HCT116 (cell line): ENCODE results near the gene MALRD1. TPM values are rescaled to one million over a fixed set of nuclear protein-coding genes. Genes with fewer than 3 reads are reported as not detected.

Experiments
- ATAC-seq: fragments of 200-7000 bp; cut with Tn5 transposase; 2 replicates; pipeline ENCODE4 v1.9.1; 2020; ENCODE audit warnings: mild to moderate bottlenecking, moderate library complexity
- BruUV-seq: library from RNA; stranded (reverse); fragments of 400-500 nt; replicated peaks from 2 replicates; lab custom pipeline; 2021; lab: Mats Ljungman, UMichigan
- CTCF ChIA-PET: fragments of 300-600 bp; sonication (Branson Sonifier 250); formaldehyde crosslinking; loops from one replicate; lab custom pipeline; 2021; ENCODE audit warnings: antibody characterized with exemption; lab: Charles Lee
- POLR2A ChIA-PET: fragments of 300-600, 350-600 bp; sonication (Branson Sonifier 250); formaldehyde crosslinking; loops from one replicate; lab custom pipeline; 2021; ENCODE audit warnings: antibody characterized with exemption; lab: Charles Lee
- RAD21 ChIA-PET, 2 experiments: fragments of 300-600 bp; sonication (Branson Sonifier 250); formaldehyde crosslinking; loops; one replicate each; lab custom pipeline; 2023; ENCODE audit warnings: low total read pairs in 2 of 2; ENCODE audit not compliant: uncharacterized antibody in 2 of 2, unreplicated experiment in 2 of 2, low non-redundant PET in 1 of 2; lab: Charles Lee
- DNase-seq: peaks from one replicate; pipeline ENCODE4 v3.0.0-alpha.2; 2010; ENCODE audit warnings: low read depth, low spot score
- H2AFZ ChIP-seq: fragments of 200-600 bp; shearing (Covaris generic), sonication (generic); 2 replicates; pipeline ENCODE4 v1.6.1; 2017; ENCODE audit warnings: low read depth, mixed run types, mixed read lengths, antibody characterized with exemption, low read length; ENCODE audit not compliant: poor library complexity, severe bottlenecking
- H3K27ac ChIP-seq: 2 replicates; pipeline ENCODE4 v1.5.1; 2012; ENCODE audit warnings: low read depth, low read length
- H3K27me3 ChIP-seq: fragments of 200-600 bp; sonication (generic); 2 replicates; pipeline ENCODE4 v1.6.1; 2016; ENCODE audit warnings: mixed run types, low read length, mixed read lengths; ENCODE audit not compliant: insufficient read depth
- H3K36me3 ChIP-seq, 2 experiments: fragments of 200-500 bp in 1 of 2; fragments of 200-600 bp in 1 of 2; sonication (Bioruptor generic) in 1 of 2; sonication (generic) in 1 of 2; 2 replicates each; pipeline versions ENCODE4 v1.5.1 to v1.6.1; 2014 to 2016; ENCODE audit warnings: low read length in 2 of 2, inconsistent platforms in 1 of 2, mixed read lengths in 1 of 2, mixed run types in 1 of 2; ENCODE audit not compliant: insufficient read depth in 2 of 2, control insufficient read depth in 1 of 2
- H3K4me1 ChIP-seq, 2 experiments: fragments of 200-600 bp in 1 of 2; sonication (generic) in 1 of 2; 2 replicates each; pipeline versions ENCODE4 v1.5.1 to v1.6.1; 2012 to 2017; ENCODE audit warnings: low read length in 2 of 2, inconsistent platforms in 1 of 2, mild to moderate bottlenecking in 1 of 2, mixed read lengths in 1 of 2, mixed run types in 1 of 2, moderate library complexity in 1 of 2; ENCODE audit not compliant: insufficient read depth in 2 of 2, control insufficient read depth in 1 of 2
- H3K4me2 ChIP-seq: fragments of 200-600 bp; sonication (generic); 2 replicates; pipeline ENCODE4 v1.6.1; 2017; ENCODE audit warnings: mixed run types, low read length, mixed read lengths
- H3K4me3 ChIP-seq, 2 experiments: fragments of 200-600 bp in 1 of 2; sonication (generic) in 1 of 2; replicated peaks in 1 of 2; 2 replicates each; pipeline ENCODE4 v1.5.1; 2011 to 2016; ENCODE audit warnings: low read length in 2 of 2, control low read depth in 1 of 2, low read depth in 1 of 2, mild to moderate bottlenecking in 1 of 2, mixed read lengths in 1 of 2, mixed run types in 1 of 2
- H3K79me2 ChIP-seq: fragments of 200-600 bp; sonication (generic); 2 replicates; pipeline ENCODE4 v1.6.1; 2017; ENCODE audit warnings: mild to moderate bottlenecking, mixed run types, low read length, moderate library complexity, mixed read lengths; ENCODE audit not compliant: insufficient read depth
- H3K9ac ChIP-seq: fragments of 200-600 bp; sonication (generic); 2 replicates; pipeline ENCODE4 v1.6.1; 2016; ENCODE audit warnings: low read length, mixed read lengths
- H3K9me2 ChIP-seq: fragments of 200-600 bp; sonication (generic), shearing (Covaris generic); 2 replicates; pipeline ENCODE4 v1.6.1; 2017; ENCODE audit warnings: mixed run types, mild to moderate bottlenecking, moderate library complexity; ENCODE audit not compliant: insufficient read depth
- H3K9me3 ChIP-seq, 2 experiments: fragments of 200-500 bp in 1 of 2; fragments of 200-600 bp in 1 of 2; sonication (Bioruptor generic) in 1 of 2; sonication (generic) in 1 of 2; 2 replicates each; pipeline ENCODE4 v1.6.1; 2014 to 2017; ENCODE audit warnings: low read length in 2 of 2, mixed read lengths in 2 of 2, inconsistent platforms in 1 of 2, low read depth in 1 of 2, mild to moderate bottlenecking in 1 of 2, mixed run types in 1 of 2, moderate library complexity in 1 of 2; ENCODE audit not compliant: control insufficient read depth in 1 of 2, insufficient read depth in 1 of 2
- H4K20me1 ChIP-seq: fragments of 200-600 bp; sonication (generic), shearing (Covaris generic); 2 replicates; pipeline ENCODE4 v1.6.1; 2017; ENCODE audit warnings: mixed run types, mild to moderate bottlenecking, moderate library complexity; ENCODE audit not compliant: insufficient read depth
- CBX3 ChIP-seq: IDR thresholded peaks from 2 replicates; pipeline ENCODE4 v1.6.1; 2012; ENCODE audit warnings: low read depth
- CEBPB ChIP-seq: IDR thresholded peaks from 2 replicates; pipeline ENCODE4 v1.6.1; 2012; ENCODE audit warnings: low read depth
- EGR1 ChIP-seq: IDR thresholded peaks from 2 replicates; pipeline ENCODE4 v1.6.1; 2012; ENCODE audit warnings: low read depth
- EZH2 ChIP-seq: fragments of 200-600 bp; sonication (generic); IDR thresholded peaks from 2 replicates; pipeline ENCODE4 v1.6.1; 2017; ENCODE audit warnings: antibody characterized with exemption, mixed run types
- FOSL1 ChIP-seq: IDR thresholded peaks from 2 replicates; pipeline ENCODE4 v1.6.1; 2012; ENCODE audit warnings: low read depth
- JUND ChIP-seq: IDR thresholded peaks from 2 replicates; pipeline ENCODE4 v1.6.1; 2012
- POLR2AphosphoS5 ChIP-seq: IDR thresholded peaks from 2 replicates; pipeline ENCODE4 v1.6.1; 2011; ENCODE audit warnings: mild to moderate bottlenecking, low read depth, low read length, moderate library complexity
- RAD21 ChIP-seq: IDR thresholded peaks from 2 replicates; pipeline ENCODE4 v1.6.1; 2012; ENCODE audit warnings: low read depth, mild to moderate bottlenecking
- SIN3A ChIP-seq: IDR thresholded peaks from 2 replicates; pipeline ENCODE4 v1.6.1; 2012; ENCODE audit warnings: low read depth
- SP1 ChIP-seq: IDR thresholded peaks from 2 replicates; pipeline ENCODE4 v1.6.1; 2012; ENCODE audit warnings: low read depth
- SRF ChIP-seq: IDR thresholded peaks from 2 replicates; pipeline ENCODE4 v1.6.1; 2012; ENCODE audit warnings: low read depth
- TCF7L2 ChIP-seq: IDR thresholded peaks from 2 replicates; pipeline ENCODE4 v1.7.0; 2011; ENCODE audit warnings: borderline replicate concordance, inconsistent platforms; ENCODE audit not compliant: insufficient read depth, insufficient read length; ENCODE audit errors: extremely low read depth
- YY1 ChIP-seq: IDR thresholded peaks from 2 replicates; pipeline ENCODE4 v1.6.1; 2011; ENCODE audit warnings: low read length, low read depth, moderate library complexity, mild to moderate bottlenecking; ENCODE audit not compliant: insufficient replicate concordance; ENCODE audit errors: extremely low read depth
- ZFX ChIP-seq: fragments of 450-650 bp; IDR thresholded peaks from 2 replicates; pipeline ENCODE4 v1.6.1; 2017
- ZNF274 ChIP-seq: fragments of 200-500 bp; sonication (Bioruptor generic); IDR thresholded peaks from 2 replicates; pipeline ENCODE4 v1.6.1; 2014; ENCODE audit warnings: mild to moderate bottlenecking, low read depth, low read length, inconsistent platforms
- intact Hi-C: fragments of 100-400 bp; cut with micrococcal nuclease; formaldehyde crosslinking; loops from 2 replicates; pipeline ENCODE4 v1.10.0; 2022
- total RNA-seq: library from RNA; stranded (reverse); gene quantifications from one replicate; pipeline ENCODE4 v1.2.1, GENCODE V29; 2021; ENCODE audit not compliant: unreplicated experiment
- TF ChIP-seq, protein P1 (sequence below): IDR thresholded peaks from 2 replicates; pipeline ENCODE4 v1.6.1; 2011; ENCODE audit warnings: mild to moderate bottlenecking, low read length, moderate library complexity; ENCODE audit not compliant: insufficient replicate concordance; ENCODE audit errors: extremely low read depth
- TF ChIP-seq, protein P2 (sequence below): IDR thresholded peaks from 2 replicates; pipeline ENCODE4 v1.6.1; 2012
- TF ChIP-seq, protein P3 (sequence below), 3 experiments: fragments of 200-600 bp in 1 of 3; sonication (generic) in 1 of 3; IDR thresholded peaks in 2 of 3; conservative IDR thresholded peaks in 1 of 3; 2 replicates each; pipeline ENCODE4 v1.5.1; 2012 to 2017; ENCODE audit warnings: low read depth in 2 of 3, low read length in 2 of 3, antibody characterized with exemption in 1 of 3, borderline replicate concordance in 1 of 3, control low read depth in 1 of 3, mild to moderate bottlenecking in 1 of 3, mixed read lengths in 1 of 3, mixed run types in 1 of 3, moderate library complexity in 1 of 3; ENCODE audit not compliant: insufficient read depth in 1 of 3
- TF ChIP-seq, protein P4 (sequence below): IDR thresholded peaks from 2 replicates; pipeline ENCODE4 v1.6.1; 2012; ENCODE audit warnings: low read depth
- TF ChIP-seq, protein P5 (sequence below): IDR thresholded peaks from 2 replicates; pipeline ENCODE4 v1.6.1; 2012

MALRD1 gene
- total RNA-seq, 1 experiment from 2014 or later: not detected

DNA sequence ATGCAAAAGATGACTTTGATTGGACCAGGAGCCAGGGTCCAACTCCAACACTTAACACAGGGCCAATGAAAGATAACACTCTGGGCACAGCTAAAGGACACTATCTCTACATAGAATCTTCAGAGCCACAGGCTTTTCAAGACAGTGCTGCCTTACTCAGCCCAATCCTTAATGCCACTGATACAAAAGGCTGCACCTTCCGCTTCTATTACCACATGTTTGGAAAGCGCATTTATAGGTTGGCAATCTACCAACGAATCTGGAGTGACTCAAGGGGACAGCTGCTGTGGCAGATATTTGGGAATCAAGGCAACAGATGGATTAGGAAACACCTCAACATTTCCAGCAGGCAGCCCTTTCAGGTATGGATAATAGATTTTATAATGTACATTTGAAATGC, 160.7 kb downstream of the MALRD1 start:
- H3K9me2 ChIP-seq: no peaks in the 10 kb centered on the region
- no peaks in the 10 kb centered on the region for H3K4me1 ChIP-seq
- DNase-seq: no peak
- H2AFZ ChIP-seq: no peak overlapping the region
- H3K27me3 ChIP-seq: no peaks in the 10 kb centered on the region
- TF ChIP-seq SIN3A: no peak
- no peak for TF ChIP-seq EGR1
- TF ChIP-seq JUND: no peak
- TF ChIP-seq POLR2AphosphoS5: no peak
- no peak for TF ChIP-seq CEBPB
- TF ChIP-seq, protein P1, sequence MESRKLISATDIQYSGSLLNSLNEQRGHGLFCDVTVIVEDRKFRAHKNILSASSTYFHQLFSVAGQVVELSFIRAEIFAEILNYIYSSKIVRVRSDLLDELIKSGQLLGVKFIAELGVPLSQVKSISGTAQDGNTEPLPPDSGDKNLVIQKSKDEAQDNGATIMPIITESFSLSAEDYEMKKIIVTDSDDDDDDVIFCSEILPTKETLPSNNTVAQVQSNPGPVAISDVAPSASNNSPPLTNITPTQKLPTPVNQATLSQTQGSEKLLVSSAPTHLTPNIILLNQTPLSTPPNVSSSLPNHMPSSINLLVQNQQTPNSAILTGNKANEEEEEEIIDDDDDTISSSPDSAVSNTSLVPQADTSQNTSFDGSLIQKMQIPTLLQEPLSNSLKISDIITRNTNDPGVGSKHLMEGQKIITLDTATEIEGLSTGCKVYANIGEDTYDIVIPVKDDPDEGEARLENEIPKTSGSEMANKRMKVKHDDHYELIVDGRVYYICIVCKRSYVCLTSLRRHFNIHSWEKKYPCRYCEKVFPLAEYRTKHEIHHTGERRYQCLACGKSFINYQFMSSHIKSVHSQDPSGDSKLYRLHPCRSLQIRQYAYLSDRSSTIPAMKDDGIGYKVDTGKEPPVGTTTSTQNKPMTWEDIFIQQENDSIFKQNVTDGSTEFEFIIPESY: no peak
- no peak for TF ChIP-seq ZFX
- TF ChIP-seq CBX3: no peak
- no peak for TF ChIP-seq YY1
- TF ChIP-seq, protein P2, sequence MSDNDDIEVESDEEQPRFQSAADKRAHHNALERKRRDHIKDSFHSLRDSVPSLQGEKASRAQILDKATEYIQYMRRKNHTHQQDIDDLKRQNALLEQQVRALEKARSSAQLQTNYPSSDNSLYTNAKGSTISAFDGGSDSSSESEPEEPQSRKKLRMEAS: no peak
- TF ChIP-seq SRF: no peak
- TF ChIP-seq, protein P3, sequence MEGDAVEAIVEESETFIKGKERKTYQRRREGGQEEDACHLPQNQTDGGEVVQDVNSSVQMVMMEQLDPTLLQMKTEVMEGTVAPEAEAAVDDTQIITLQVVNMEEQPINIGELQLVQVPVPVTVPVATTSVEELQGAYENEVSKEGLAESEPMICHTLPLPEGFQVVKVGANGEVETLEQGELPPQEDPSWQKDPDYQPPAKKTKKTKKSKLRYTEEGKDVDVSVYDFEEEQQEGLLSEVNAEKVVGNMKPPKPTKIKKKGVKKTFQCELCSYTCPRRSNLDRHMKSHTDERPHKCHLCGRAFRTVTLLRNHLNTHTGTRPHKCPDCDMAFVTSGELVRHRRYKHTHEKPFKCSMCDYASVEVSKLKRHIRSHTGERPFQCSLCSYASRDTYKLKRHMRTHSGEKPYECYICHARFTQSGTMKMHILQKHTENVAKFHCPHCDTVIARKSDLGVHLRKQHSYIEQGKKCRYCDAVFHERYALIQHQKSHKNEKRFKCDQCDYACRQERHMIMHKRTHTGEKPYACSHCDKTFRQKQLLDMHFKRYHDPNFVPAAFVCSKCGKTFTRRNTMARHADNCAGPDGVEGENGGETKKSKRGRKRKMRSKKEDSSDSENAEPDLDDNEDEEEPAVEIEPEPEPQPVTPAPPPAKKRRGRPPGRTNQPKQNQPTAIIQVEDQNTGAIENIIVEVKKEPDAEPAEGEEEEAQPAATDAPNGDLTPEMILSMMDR (IDR thresholded peaks at IDR 0.05 in 2 of 3, conservative IDR thresholded peaks at IDR 0.05 in 1 of 3; ENCODE audit: borderline replicate concordance in 1 of 3, insufficient read depth in 1 of 3, low read depth in 2 of 3, low read length in 2 of 3): no peak
- no peak for TF ChIP-seq ZNF274
- TF ChIP-seq, protein P4, sequence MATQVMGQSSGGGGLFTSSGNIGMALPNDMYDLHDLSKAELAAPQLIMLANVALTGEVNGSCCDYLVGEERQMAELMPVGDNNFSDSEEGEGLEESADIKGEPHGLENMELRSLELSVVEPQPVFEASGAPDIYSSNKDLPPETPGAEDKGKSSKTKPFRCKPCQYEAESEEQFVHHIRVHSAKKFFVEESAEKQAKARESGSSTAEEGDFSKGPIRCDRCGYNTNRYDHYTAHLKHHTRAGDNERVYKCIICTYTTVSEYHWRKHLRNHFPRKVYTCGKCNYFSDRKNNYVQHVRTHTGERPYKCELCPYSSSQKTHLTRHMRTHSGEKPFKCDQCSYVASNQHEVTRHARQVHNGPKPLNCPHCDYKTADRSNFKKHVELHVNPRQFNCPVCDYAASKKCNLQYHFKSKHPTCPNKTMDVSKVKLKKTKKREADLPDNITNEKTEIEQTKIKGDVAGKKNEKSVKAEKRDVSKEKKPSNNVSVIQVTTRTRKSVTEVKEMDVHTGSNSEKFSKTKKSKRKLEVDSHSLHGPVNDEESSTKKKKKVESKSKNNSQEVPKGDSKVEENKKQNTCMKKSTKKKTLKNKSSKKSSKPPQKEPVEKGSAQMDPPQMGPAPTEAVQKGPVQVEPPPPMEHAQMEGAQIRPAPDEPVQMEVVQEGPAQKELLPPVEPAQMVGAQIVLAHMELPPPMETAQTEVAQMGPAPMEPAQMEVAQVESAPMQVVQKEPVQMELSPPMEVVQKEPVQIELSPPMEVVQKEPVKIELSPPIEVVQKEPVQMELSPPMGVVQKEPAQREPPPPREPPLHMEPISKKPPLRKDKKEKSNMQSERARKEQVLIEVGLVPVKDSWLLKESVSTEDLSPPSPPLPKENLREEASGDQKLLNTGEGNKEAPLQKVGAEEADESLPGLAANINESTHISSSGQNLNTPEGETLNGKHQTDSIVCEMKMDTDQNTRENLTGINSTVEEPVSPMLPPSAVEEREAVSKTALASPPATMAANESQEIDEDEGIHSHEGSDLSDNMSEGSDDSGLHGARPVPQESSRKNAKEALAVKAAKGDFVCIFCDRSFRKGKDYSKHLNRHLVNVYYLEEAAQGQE: no peak
- TF ChIP-seq FOSL1: no peak
- no peak for TF ChIP-seq RAD21
- no peak for TF ChIP-seq EZH2
- TF ChIP-seq, protein P5, sequence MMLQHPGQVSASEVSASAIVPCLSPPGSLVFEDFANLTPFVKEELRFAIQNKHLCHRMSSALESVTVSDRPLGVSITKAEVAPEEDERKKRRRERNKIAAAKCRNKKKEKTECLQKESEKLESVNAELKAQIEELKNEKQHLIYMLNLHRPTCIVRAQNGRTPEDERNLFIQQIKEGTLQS: no peak
- no peak for TF ChIP-seq SP1
- TF ChIP-seq TCF7L2: no peak
- ChIA-PET RAD21 (no interaction called here), CTCF (no interaction called here), POLR2A (no interaction called here)
- no peak overlapping the region for H3K4me3 ChIP-seq
- no peaks in the 10 kb centered on the region for H3K79me2 ChIP-seq
- H3K9ac ChIP-seq: no peak overlapping the region
- peaks cover 15 to 28% of the 10 kb centered on the region in 2 experiments; a peak in 2 of 4 replicates for H3K9me3 ChIP-seq
- H4K20me1 ChIP-seq: no peaks in the 10 kb centered on the region
- no peak for ATAC-seq
- no TSS peak for BruUV-seq
- intact Hi-C loops: no loop called here
- no peaks in the 10 kb centered on the region for H3K36me3 ChIP-seq
- H3K4me2 ChIP-seq: no peak overlapping the region
- no peak overlapping the region for H3K27ac ChIP-seq
